ENCODE results near the gene PAQR7. TPM values are rescaled to one million over a fixed set of nuclear protein-coding genes. Genes with fewer than 3 reads are reported as not detected.
A peak's percentile ranks its signal among the peaks of the same experiment; 100 is the strongest.

The PAQR7 gene
- 7.9 and 8.2 TPM in 2 replicates for total RNA-seq (2014; rRNA removed; shearing (Covaris generic))

GRCh38 chr1:25875154-25875855, at the start of gene PAQR7:
PAQR7 (minus strand) TSS chr1:25875708; CDS start chr1:25863839, 11,869 bp downstream.
- peak; percentile 96 for DNase-seq
- Histone ChIP-seq H3K27me3 (ENCODE audit: control insufficient read depth, insufficient read depth, low read length) (peaks cover 2% of the 10 kb centered on the region), H3K36me3 (replicated peaks; ENCODE audit: control insufficient read depth, insufficient read depth, low read length) (no peaks in the 10 kb centered on the region), H3K4me3 (ENCODE audit: insufficient read depth, low read depth, low read length) (peak within 1 kb of the TSS; percentile 74)

- no peaks in the 10 kb centered on the region for H3K27me3 ChIP-seq (ENCODE audit: control insufficient read depth, insufficient read depth, low read length)
- no peak overlapping the region for H3K4me3 ChIP-seq (ENCODE audit: insufficient read depth, low read depth, low read length)
- no peaks in the 10 kb centered on the region for H3K36me3 ChIP-seq (replicated peaks; ENCODE audit: control insufficient read depth, insufficient read depth, low read length)
- no peak for DNase-seq
Measured at GRCh38 chr1:25924454-25924853, 48.9 kb upstream of the PAQR7 start.

GRCh38 chr1:25922971-25923552, 47.6 kb upstream of the PAQR7 start:
- DNase-seq = peak; percentile 79
- H3K36me3 ChIP-seq (replicated peaks; ENCODE audit: control insufficient read depth, insufficient read depth, low read length) = no peaks in the 10 kb centered on the region
- H3K27me3 ChIP-seq (ENCODE audit: control insufficient read depth, insufficient read depth, low read length) = no peaks in the 10 kb centered on the region
- H3K4me3 ChIP-seq (ENCODE audit: insufficient read depth, low read depth, low read length) = peak overlapping the region; percentile 77

GRCh38 chr1:25922056-25922970, 46.8 kb upstream of the PAQR7 start:
- Histone ChIP-seq H3K27me3 (ENCODE audit: control insufficient read depth, insufficient read depth, low read length) (no peaks in the 10 kb centered on the region), H3K36me3 (replicated peaks; ENCODE audit: control insufficient read depth, insufficient read depth, low read length) (no peaks in the 10 kb centered on the region), H3K4me3 (ENCODE audit: insufficient read depth, low read depth, low read length) (peak overlapping the region; percentile 77)
- peak; percentile 80 for DNase-seq

GRCh38 chr1:25918615-25919014, 43.1 kb upstream of the PAQR7 start:
- no peaks in the 10 kb centered on the region for H3K36me3 ChIP-seq (replicated peaks; ENCODE audit: control insufficient read depth, insufficient read depth, low read length)
- DNase-seq = peak; percentile 49
- H3K4me3 ChIP-seq (ENCODE audit: insufficient read depth, low read depth, low read length) = no peak overlapping the region
- H3K27me3 ChIP-seq (ENCODE audit: control insufficient read depth, insufficient read depth, low read length) = no peaks in the 10 kb centered on the region

- H3K4me3 ChIP-seq (ENCODE audit: insufficient read depth, low read depth, low read length) = no peak overlapping the region
- no peaks in the 10 kb centered on the region for H3K27me3 ChIP-seq (ENCODE audit: control insufficient read depth, insufficient read depth, low read length)
- no peak for DNase-seq
- H3K36me3 ChIP-seq (replicated peaks; ENCODE audit: control insufficient read depth, insufficient read depth, low read length) = no peaks in the 10 kb centered on the region
Measured at GRCh38 chr1:25917996-25918395, 42.5 kb upstream of the PAQR7 start.

GRCh38 chr1:25916460-25916859, 41.0 kb upstream of the PAQR7 start:
- Histone ChIP-seq H3K4me3 (ENCODE audit: insufficient read depth, low read depth, low read length) (no peak overlapping the region), H3K27me3 (ENCODE audit: control insufficient read depth, insufficient read depth, low read length) (no peaks in the 10 kb centered on the region), H3K36me3 (replicated peaks; ENCODE audit: control insufficient read depth, insufficient read depth, low read length) (no peaks in the 10 kb centered on the region)
- no peak for DNase-seq

GRCh38 chr1:25914074-25914995, 38.8 kb upstream of the PAQR7 start:
- Histone ChIP-seq H3K36me3 (replicated peaks; ENCODE audit: control insufficient read depth, insufficient read depth, low read length) (no peaks in the 10 kb centered on the region), H3K4me3 (ENCODE audit: insufficient read depth, low read depth, low read length) (no peak overlapping the region), H3K27me3 (ENCODE audit: control insufficient read depth, insufficient read depth, low read length) (no peaks in the 10 kb centered on the region)
- no peak for DNase-seq

GRCh38 chr1:25913206-25913605, 37.7 kb upstream of the PAQR7 start:
- Histone ChIP-seq H3K36me3 (replicated peaks; ENCODE audit: control insufficient read depth, insufficient read depth, low read length) (no peaks in the 10 kb centered on the region), H3K4me3 (ENCODE audit: insufficient read depth, low read depth, low read length) (no peak overlapping the region)
- no peak for DNase-seq

GRCh38 chr1:25912076-25912831, 36.7 kb upstream of the PAQR7 start:
- Histone ChIP-seq H3K4me3 (ENCODE audit: insufficient read depth, low read depth, low read length) (no peak overlapping the region), H3K27me3 (ENCODE audit: control insufficient read depth, insufficient read depth, low read length) (no peaks in the 10 kb centered on the region), H3K36me3 (replicated peaks; ENCODE audit: control insufficient read depth, insufficient read depth, low read length) (no peaks in the 10 kb centered on the region)
- DNase-seq = no peak

More at GRCh38 chr1:25913206-25913605, 37.7 kb upstream of the PAQR7 start:
- no peaks in the 10 kb centered on the region for H3K27me3 ChIP-seq (ENCODE audit: control insufficient read depth, insufficient read depth, low read length)

- Histone ChIP-seq H3K4me3 (ENCODE audit: insufficient read depth, low read depth, low read length) (no peak overlapping the region), H3K36me3 (replicated peaks; ENCODE audit: control insufficient read depth, insufficient read depth, low read length) (no peaks in the 10 kb centered on the region), H3K27me3 (ENCODE audit: control insufficient read depth, insufficient read depth, low read length) (no peaks in the 10 kb centered on the region; the same call in 1 of the 2 replicates)
- DNase-seq = no peak
Measured at GRCh38 chr1:25911162-25911561, 35.7 kb upstream of the PAQR7 start.

- no peak for DNase-seq
- H3K27me3 ChIP-seq (ENCODE audit: control insufficient read depth, insufficient read depth, low read length) = no peaks in the 10 kb centered on the region; the same call in 1 of the 2 replicates
- no peak overlapping the region for H3K4me3 ChIP-seq (ENCODE audit: insufficient read depth, low read depth, low read length)
- H3K36me3 ChIP-seq (replicated peaks; ENCODE audit: control insufficient read depth, insufficient read depth, low read length) = no peaks in the 10 kb centered on the region
Measured at GRCh38 chr1:25909040-25909439, 33.5 kb upstream of the PAQR7 start.

- DNase-seq = no peak
- H3K36me3 ChIP-seq (replicated peaks; ENCODE audit: control insufficient read depth, insufficient read depth, low read length) = peaks cover 3% of the 10 kb centered on the region
- no peak overlapping the region for H3K4me3 ChIP-seq (ENCODE audit: insufficient read depth, low read depth, low read length)
- H3K27me3 ChIP-seq (ENCODE audit: control insufficient read depth, insufficient read depth, low read length) = no peaks in the 10 kb centered on the region; the same call in 1 of the 2 replicates
Measured at GRCh38 chr1:25908161-25908560, 32.7 kb upstream of the PAQR7 start.
